ENCODE data around the gene CCDC57.

CCDC57 gene

DNA sequence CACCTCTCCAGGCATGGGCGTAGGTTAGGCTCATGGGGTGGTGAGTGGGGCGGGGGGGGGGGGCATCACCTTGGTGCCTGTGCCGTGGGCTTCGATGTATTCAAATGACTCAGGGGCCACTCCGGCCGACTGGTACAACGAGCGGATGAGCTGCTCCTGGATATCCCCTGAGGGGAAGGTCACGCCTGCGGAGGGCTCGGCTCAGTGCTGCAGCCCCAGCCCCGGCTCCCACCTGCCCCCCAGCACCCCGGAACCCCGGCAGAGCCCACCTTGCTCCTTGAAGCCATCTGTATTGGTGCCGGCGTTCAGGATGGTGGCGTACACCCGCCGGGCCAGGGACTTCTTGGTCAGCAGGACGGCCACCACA is 120.0 kb downstream of the CCDC57 start:
- DNase-seq (ENCODE audit: low read depth) = no peak

DNA sequence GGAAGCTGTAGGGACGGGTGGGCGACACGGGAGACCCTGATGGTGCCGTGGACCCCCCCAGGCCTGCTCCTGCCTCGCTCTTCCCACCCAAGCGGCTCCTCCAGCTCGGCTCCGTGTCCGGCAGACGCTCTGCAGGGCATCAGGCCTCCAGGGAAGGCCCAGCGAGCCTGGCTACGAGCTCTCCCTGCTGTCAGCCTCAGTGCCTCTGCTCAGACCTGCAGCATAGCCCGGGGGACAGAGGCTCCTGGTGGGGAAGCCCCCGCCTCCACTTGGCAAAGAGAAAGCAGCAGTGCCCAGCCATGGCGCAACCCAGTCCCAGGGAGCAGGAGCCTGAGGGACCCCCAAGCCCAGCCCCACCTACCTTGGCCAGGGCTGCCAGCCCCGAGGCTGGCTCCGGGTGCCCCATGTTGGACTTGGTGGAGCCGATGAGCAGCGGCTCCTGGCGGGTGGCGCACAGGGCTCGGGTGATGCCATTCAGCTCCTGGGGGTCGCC is 120.5 kb downstream of the CCDC57 start:
- no peak for DNase-seq (ENCODE audit: low read depth)

DNA sequence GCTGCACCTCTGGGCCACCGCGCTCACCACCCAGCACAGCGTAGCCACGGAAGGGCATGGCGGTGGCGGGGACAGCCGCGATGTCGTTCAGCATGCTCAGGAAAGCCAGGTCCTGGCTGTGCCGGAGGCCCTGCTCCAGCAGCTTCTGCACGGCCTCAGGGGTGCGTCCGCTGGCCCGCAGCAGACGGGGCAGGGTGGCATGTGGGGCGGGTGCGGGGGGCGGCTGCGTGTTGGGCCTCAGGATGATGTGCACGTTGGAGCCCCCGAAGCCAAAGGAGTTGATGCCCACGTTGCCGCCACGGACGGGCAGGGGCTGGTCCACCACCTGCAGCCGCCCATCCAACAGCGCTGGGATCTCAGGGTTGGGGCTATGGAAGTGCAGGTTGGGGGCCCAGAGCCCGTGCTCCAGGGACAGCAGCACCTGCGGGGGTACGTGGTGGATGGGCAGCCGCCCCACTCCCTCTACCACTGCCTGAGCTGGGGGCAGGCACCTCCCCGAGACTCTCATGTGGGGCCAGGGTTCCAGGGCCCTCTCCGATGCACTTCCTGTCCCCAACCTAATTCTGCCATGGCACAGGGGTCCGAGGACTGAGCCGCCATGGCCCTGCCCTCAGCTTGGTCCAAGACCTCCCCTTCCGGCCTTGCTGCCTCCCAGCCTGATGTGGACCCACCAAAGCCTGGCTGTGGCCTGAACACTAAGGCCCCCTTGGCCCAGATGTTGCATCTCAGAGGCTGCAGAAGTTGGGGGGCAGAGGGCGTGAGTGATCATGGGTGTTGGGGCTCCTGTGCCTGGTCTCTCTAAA is 121.2 kb downstream of the CCDC57 start:
- no peak for DNase-seq (ENCODE audit: low read depth)

DNA sequence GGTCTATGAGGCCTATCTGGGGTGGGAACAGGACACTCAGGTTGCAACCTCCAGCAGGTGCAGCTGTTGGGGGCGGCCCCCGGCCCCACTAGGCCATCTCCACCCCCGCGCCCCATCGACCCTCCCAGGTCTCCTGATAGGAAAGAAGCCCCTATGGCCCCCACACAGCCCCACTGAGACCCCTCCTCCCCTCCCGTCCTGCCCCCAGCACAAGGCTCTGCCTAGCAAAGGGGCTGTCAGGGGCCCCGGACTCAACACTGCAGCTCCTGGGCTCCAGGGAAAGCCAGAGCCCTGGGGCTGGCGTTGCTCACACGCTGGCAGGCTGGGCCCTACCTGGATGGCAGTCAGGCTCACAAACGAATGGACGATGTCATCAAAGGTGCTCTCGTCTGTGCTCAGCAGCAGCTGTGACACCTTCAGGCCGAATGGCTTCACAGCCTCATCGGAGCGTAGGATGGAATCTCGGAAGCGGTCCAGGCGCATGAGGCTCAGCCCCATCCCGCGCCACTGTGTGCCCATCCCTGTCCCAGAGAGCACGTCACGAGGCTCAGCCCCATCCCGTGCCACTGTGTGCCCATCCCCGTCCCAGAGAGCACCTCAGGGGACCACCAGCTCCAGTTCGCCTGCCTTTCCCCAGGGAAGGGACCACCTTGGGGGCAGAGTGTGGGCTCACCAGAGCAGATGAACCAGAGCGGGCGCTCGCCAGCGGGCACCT is 121.9 kb downstream of the CCDC57 start:
- DNase-seq (ENCODE audit: low read depth) = no peak

DNA sequence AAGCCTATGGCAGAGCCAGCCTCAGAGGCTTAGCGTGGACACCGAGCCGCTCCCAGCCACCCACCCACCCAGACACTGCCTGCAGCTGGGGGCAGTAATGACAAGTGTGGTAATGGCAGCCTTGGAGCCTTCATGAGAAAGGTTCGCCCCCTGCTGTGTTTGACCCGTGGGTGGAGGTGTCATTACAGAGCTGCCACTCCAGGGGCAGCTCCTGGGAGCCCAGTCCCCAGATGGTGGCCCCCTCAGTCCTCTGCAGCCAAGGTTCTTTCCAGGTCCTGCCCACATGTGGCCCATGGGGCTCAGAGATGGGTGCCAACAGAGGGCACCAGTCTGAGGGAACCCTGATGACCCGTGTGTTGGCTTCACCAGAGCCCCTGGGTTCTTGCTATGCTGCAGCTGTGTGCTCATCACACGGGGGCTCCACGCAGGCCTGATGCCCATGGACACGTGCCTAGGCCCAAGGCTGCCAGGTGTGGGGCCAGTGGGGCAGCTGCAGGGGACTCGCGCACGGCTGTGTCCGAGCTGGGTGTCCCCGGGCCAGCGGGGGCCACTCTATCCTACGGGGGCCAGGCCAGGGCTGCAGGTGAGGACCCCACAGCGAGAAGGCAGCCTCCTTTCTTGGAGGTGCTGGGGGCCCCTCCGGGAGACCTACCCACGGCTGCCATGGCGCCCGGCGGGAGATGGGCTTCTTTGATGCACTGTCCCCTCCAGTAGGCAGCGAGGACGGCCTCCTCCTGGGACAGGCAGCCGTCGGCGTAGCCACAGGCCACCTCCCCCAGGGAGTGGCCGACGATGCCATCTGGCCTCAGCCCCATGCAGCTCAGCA is 122.7 kb downstream of the CCDC57 start:
- no peak for DNase-seq (ENCODE audit: low read depth)

DNA sequence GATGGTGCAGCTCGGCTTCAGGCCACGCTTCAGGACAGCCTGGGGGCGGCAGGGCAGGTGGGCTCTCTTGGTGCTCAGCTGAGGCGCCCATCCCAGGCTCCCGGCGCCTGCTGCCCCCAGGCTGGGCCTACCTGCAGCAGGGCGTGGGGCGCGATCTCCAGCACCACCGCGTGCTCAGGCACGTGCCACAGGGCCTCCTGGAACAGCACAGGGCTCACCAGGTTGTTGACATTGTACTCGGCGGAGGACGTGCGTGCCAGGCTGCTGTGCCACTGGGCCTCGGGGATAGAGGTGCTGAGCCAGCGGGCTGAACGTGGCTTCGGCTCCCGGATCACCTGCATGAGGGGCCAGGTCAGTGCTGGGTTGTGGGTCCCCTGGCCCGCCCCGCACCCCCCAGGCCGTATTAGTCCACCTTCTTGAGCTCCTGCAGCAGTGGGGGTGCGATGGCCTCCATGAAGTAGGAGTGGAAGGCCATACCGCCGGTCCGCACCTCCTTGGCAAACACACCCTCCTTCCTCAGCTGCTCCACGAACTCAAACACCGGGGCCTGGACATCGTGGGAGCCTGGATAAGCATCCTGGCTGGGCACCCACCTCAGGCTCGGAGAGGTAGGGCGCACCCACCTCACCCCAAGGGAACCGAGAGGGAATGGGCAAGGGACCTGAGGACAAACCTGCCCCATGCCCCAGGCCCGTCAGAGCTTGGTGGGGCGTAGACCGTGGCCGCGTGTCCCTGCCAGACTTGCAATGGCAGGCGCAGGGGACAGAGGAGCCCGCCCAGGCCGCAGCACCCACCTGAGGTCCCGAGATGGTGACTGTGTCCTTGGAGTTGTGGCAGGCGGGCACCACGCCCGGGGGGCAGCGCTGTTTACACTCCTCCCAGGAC is 123.6 kb downstream of the CCDC57 start:
- DNase-seq (ENCODE audit: low read depth) = no peak

DNA sequence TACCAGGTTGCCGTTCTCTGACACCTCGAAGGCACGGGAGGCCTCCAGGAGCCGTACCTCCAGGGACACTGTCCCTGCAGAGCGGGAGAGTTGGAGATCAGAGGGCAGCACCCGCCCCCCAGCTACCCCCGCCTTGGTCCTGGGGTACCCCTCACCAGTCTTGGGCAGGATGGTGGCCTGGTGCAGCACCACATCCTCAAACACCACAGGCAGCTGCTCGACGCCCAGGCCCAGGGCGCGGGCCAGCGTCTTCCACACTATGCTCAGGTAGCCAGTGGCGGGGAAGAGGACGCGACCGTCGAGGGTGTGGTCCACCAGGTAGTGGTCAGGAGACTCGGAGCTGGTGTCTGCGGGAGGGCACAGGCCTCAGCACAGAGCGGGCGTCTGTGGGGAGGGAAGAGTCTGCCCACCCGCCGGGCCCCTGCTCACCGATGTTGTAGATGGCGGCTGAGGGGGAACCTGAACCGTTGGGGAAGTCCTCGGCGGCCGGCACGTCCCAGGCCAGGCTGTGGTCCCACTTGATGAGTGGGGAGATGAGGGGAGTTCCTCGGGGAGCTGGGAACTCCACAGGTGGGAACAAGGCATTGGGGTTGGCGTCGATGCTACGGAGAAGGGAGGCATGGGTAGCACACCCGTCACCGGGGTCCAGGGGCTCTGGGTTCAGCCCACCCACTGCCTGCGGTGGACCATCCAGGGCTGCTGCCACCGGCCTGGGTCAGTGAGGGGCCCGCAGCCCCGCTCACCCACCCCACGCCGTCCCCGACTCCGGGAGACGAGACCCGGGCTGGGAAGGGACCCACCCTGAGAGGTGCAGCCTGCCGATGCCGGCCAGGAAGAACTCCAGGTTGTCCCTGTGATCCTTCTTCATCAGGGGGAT is 124.4 kb downstream of the CCDC57 start:
- DNase-seq (ENCODE audit: low read depth) = no peak

DNA sequence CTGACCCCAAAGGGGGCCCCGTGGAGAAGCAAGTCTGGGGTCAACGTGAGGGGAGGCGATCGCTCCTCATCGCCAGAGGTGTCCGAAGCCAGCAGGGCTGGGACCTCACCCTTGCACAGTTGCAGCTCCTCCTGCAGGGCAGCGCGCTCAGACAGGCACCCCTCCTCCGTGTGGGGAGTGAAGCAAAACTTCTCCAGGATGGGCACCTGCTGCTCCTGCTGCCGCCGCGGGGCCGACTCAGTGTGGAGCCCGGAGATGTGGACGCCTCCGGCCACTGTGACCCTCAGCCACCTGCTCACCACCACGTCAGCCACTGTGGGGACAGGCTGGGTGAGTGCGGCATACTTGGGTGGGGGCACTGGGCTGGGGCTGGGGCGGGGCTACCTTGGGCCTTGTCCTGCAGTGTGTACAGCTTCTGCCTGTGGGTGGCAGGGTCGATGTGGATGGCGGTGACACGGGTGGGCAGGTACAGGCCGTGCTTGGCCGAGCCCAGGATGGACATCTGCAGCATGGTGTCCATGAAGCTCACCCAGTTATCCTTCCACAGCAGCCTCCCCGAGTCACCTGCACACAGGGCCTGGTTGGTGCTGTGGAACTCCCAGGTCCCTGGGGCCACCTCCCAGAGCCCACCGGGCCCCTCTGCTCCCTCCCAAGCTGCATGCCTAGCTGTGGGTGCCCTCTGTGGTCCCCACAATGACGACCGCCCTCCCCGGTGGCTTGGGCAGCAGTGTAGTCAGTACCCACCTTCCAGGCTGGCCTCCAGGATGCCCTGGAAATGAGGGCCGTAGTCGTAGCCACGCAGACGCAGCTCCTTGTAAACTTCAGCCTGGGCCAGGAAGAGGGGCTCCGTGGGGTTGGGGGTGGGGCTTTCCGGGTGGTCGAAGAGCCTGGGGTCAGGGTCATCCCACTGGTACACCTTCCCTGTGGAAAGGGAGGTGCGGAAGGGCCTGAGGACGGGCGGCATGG is 125.4 kb downstream of the CCDC57 start:
- no peak for DNase-seq (ENCODE audit: low read depth)

DNA sequence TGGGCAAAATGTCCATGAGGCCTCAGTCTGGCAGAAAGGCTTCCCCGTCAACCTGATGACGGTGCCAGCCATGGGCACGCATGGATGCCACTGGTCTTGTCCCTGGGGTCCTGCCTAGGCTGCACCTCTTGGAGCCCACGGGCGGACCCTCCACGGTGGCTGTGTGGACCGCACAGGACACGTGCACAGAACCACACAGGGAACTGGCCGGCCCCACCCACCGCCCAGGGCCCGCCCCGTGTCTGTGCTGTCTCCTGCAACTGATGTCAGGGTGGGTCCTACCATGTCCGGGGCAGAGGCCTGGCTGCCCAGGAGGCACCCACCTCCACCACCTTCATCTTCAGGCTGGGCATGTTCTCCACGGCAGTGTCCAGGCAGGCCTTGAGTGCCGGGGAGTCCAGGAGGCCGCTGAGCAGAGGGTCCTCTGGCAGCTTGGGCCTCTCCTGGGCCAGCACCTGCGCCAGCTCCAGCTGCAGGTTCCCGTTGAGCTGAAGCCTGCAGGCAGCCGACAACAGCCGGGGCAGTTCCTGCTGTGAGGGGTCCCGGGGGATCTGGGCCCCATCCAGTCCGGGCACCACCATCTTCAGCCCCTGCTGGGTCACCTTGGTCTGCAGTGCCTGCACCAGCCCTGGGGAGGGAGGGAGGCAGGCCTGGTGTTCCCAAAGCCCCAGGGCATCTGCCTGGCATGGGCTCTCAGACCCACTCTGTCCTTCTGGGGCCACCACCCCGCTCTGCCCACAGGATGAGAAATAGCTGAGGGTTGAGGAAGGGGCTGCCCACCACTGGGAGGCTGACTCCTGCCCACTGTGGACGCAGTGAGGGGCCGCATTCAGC is 126.5 kb downstream of the CCDC57 start:
- DNase-seq (ENCODE audit: low read depth) = no peak

DNA sequence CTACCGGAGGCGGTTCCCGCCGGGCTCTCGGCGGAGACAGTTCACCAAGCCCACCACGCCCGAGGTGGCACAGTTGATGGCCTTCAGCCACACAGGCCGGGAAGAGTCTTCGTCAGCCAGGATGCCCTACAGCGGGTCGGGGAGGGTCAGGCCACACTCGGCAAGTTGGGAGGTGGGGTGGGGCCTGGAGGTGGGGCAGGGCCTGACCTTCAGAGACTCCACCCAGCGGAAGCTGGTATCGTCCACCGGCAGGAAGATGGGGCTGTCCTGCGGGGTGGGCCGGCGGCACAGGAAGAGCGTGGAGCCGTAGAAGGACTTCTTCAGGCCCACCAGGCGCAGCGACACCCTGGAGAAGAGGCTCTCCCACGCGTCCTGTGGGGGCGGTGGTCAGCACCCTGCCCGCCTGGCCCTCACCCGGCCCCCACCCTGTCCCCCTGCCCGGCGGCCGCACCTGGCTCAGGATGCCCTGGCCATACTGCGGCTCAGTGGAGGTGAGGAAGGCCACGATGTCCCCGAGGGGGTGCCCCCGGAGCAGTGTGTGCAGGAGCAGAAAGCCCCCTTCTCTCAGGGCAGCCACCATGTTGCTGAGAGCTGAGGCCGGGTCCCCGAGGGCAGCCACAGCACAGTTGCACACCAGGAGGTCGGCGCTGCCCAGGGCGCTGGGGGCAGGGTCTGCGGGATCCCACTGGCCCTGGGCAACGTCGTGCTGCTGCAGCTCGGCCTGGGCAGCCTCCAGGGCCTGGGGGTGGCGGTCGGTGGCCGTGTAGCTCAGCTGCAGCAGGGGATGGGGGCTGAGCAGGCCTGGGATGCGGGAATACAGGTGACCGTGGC is 127.4 kb downstream of the CCDC57 start:
- DNase-seq (ENCODE audit: low read depth) = no peak

DNA sequence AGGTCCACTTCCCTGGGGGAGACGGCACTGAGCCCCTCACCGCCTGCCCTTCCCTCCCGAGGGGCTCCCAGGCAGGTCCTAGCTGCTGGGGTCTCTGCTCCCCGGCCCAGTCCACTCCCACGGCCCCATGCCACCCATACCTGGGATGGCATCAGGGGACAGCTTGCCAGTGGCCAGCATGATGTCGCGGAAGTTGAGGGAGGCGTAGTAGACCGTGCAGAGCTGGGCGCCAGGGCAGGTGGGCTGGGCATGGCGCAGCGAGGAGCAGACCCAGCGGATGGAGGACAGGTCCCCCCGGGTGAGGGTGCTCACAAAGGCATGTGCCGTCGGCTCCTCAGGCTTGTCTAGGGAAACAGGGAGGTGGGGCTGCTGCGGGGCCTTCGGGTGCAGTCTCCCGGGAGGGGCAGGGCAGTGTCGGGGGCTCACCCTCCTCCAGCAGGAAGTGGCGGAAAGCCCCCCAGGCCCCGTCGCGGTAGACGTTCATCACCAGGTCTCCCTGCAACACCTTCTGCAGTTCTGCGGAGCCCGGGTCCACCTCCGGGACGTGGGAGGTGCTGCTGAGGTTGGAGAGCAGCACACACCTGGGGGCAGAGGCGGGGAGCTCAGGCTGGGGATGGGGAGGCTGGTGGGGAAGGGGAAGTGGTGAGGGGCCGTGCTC is 128.1 kb downstream of the CCDC57 start:
- DNase-seq (ENCODE audit: low read depth) = no peak

DNA sequence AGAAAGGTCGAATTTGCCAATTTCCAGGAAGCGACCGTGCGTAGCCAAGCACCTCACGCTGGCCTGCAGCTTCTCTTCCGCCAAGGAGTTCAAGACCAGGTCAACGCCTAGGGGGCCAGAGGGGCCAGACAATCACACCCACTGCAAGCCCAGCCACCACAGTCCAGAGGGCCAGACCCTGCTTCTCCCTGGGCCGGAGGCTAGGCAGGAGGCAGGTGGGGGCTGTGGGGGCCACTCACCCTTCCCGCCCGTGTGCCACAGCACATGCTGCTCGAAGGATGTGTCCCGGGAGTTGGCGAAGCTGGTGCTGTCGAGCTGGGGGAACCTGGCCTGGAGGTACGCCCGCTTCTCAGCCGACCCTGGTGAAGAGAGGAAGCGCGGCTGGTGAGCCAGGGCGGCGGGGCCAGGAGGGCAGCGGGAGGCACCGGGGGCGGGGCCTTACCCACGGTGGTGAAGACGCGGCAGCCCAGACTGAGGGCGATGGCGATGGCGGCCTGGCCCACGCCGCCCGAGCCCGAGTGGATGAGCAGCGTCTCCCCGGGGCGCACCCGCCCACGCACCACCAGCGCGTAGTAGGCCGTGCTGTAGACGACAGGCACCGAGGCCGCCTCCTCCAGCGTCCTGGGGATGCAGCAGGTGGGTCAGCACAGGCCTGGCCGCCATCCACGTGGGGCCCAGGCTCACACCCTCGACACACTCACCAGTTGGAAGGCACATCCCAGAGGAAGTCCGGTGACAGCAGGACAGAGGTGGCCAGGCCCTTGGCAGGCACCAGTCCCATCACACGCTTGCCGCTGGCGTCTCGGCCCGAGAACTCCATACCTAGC is 128.9 kb downstream of the CCDC57 start:
- DNase-seq (ENCODE audit: low read depth) = no peak

DNA sequence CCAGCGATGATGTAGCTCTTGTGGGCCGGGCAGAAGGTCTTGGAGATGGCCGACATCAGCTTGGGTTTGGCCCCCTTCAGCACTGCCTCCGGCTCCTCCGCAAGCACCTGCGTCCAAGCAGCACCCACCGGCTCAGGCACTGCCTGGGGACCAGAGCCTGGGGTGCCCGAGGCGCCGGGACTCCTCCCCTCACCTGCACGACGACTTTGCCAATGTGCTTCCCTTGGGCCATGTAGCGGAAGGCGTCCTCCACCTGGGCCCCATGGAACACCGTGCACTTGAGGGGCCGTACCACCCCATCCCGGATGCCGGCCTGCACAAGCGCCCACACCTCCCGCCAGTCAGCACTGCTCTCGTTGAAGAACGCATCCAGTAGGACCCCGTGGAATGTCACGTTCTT is 129.6 kb downstream of the CCDC57 start:
- DNase-seq (ENCODE audit: low read depth) = no peak

DNA sequence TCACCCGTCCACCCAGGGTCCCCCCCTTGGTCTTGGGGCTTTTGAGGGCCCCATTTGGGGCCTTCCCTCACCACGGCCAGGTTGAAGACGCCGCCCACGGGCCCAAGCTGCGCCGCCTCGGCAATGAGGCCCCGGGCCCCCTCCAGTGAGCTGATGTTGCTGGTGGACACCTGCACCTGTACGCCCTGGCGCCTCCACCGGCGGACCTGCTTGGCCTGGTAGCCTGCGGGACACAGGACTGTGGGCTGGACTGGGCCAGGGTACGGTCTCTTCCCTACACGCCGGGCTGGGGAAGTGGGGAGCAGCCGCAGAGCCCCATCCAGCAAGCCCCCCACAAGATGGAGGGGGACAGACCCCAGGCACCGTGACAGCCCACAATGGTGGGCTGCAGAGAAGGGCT is 130.2 kb downstream of the CCDC57 start:
- no peak for DNase-seq (ENCODE audit: low read depth)

DNA sequence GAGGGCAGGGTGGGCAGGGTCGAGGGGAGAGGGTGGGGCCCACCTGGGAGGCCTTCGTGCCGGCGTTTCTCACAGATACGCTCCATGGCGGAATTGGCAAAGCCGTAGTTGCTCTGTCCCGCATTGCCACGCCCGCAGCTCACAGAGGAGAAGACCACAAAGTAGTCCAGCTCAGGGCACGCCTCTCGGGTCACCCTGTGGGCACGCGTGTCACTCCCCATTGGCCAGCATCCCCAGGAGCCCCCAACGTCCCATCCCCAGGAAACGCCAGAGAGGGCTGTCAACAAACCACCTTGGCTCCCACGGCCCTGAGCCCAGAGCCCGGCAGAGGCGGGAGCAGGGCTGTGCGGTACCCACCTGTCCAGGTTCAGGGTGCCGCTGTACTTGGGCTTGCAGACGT is 130.7 kb downstream of the CCDC57 start:
- no peak for DNase-seq (ENCODE audit: low read depth)

DNA sequence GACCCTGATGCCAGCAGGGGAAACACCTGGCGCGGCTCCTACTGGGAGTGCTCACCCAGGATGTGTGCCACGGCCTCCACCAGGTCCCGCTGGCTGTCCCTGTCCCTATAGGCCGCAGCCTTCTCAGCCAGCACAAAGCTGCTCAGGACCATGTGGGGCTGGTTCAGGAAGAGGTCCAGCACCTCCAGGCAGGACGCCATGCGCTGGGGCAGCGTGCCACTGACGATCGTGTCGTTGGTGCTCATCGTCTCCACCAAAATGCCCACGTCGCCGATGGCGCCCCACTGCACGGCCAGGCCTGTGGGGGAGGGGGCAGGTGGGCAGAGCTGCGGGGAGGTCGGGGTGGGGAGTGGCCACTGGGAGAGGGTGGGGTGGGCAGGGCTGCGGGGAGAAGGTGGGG is 131.1 kb downstream of the CCDC57 start:
- DNase-seq (ENCODE audit: low read depth) = no peak
